Measurements from ENCODE around the gene SULT1C3. TPM values are rescaled to one million over a fixed set of nuclear protein-coding genes. Genes with fewer than 3 reads are reported as not detected.

The SULT1C3 gene
- not detected in 2 replicates for total RNA-seq

DNA sequence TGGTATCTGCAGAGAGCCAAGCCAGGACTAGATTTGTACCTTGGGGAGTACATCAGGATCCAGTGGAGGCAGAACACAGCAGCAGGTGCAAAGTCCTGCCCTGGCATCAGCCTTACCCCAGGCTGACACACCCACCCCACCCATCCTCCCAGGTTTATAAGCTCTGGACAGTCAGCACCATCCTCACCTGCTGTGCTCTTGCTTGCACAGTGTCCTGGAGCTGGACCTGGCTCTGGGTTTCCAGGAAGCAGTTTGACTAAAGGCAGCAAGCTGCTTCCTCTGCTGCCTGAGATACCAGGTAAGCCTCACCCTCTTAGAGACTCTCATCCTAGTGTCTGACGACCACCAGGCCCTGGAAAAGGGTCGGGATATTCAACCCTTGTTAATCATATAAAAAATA, at the start of gene SULT1C3:
TSS of gene SULT1C3 (plus strand) at position 183 of the 400 bp plus-strand sequence. CDS start 7,227 bp downstream, outside the sequence.

DNA sequence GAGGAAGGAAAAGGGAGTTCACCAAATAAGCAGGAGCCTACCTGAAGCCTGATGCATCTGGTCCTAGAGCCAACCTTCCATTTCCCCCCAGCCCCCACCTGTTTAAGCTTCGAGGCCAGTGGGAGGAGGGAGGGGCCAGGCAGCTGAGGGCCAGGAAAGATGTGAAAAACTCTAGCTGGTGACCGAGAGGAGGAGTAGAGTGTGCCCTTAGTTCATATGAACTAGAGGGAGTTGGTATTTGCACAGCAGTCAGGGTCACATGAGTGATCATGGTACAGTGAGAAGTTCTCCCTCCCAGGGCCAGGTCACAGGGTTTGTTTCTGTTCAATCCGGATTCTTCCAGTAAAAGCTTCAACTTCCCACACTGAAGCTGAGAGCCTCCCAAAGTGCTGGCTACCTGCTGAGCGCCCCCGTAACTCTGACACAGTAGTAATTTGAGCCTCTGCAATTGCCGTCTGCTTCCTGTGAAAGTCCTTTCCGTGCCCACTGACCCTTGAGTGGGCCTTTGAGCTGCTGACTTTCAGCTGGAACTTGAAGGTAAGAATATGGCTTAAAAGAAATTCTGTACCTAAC, 48.9 kb downstream of the SULT1C3 start, which contains the start of gene SULT1C2:
TSS of gene SULT1C2 (plus strand) at position 362 of the 573 bp plus-strand sequence. CDS start 4,773 bp downstream, outside the sequence.

Other genes with a start within 250 kb of the SULT1C3 start
- gene SULT1C2, start 48.9 kb downstream of the SULT1C3 start, total RNA-seq = not detected in 2 replicates
- not detected in 2 replicates for gene SULT1C4, start 138.0 kb downstream of the SULT1C3 start, total RNA-seq
- gene GCC2, start 209.2 kb downstream of the SULT1C3 start, total RNA-seq = 4.1 and 6.0 TPM in 2 replicates

Measured in hair follicular keratinocyte (primary cell).